ENCODE measurements around the gene DDX56.

DDX56 gene

DNA sequence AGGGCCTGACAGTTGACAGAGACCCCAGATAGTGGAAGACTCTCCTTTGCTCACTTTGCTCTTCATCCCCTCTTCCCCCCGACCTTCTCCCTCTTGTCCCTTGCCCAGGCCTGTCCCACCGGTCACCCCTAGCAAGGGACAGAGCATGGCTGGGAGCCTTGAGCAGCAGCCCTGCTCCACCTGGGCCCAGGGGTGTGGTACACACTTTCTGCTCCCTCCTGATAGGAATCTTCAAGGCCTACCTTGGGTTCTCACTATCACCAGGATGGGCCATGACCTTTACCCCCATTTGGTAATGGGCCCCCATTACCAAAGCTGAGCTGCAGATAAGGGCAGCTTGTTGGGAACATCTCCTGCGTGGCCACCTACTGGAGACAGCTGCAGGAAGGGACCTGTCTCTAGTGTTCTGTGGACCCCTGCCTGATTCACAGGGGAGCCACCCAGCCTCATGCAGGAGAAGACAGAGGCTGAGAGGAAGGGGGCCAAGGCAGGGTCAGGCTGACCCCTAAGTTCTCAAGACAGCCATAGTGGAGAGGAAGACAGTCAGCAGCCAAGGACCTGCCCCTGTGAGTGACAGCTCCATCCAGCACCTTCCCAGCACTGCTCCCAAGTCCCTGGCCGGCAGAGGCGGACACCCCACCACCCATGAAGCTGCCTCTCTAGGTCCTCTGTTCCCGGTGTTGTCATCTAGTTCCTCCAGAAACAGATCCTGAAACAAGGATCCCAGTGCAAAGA lies 31.7 kb downstream of the DDX56 start:
- Histone ChIP-seq H3K36me3 (ENCODE audit: insufficient read depth, low read length) (no peaks in the 10 kb centered on the region), H3K79me2 (ENCODE audit: insufficient read depth, low read length) (no peaks in the 10 kb centered on the region), H3K4me2 (ENCODE audit: low read depth, low read length, poor library complexity, severe bottlenecking) (no peak overlapping the region), H3K27me3 (ENCODE audit: insufficient read depth, low read length, poor library complexity, severe bottlenecking) (no peaks in the 10 kb centered on the region), H2AFZ (ENCODE audit: low read length) (no peak overlapping the region), H3K9me2 (replicated peaks; ENCODE audit: low read depth, low read length) (no peaks in the 10 kb centered on the region), H4K20me1 (ENCODE audit: insufficient read depth, low read length, poor library complexity, severe bottlenecking) (no peaks in the 10 kb centered on the region), H3K4me1 (ENCODE audit: insufficient read depth, low read length, poor library complexity, severe bottlenecking) (no peaks in the 10 kb centered on the region), H3F3A (ENCODE audit: low read depth) (no peaks in the 10 kb centered on the region), H3K4me3 (ENCODE audit: low read length, poor library complexity, severe bottlenecking) (no peak overlapping the region), H3K9me3 (ENCODE audit: insufficient read depth, low read depth, low read length) (no peaks in the 10 kb centered on the region), H3K9ac (ENCODE audit: low read depth, low read length, poor library complexity, severe bottlenecking) (no peak overlapping the region)
- TF ChIP-seq CTCF (conservative IDR thresholded peaks at IDR 0.05; ENCODE audit: low read length) (no peak), EZH2phosphoT487 (IDR thresholded peaks at IDR 0.05; ENCODE audit: borderline replicate concordance) (no peak)

DNA sequence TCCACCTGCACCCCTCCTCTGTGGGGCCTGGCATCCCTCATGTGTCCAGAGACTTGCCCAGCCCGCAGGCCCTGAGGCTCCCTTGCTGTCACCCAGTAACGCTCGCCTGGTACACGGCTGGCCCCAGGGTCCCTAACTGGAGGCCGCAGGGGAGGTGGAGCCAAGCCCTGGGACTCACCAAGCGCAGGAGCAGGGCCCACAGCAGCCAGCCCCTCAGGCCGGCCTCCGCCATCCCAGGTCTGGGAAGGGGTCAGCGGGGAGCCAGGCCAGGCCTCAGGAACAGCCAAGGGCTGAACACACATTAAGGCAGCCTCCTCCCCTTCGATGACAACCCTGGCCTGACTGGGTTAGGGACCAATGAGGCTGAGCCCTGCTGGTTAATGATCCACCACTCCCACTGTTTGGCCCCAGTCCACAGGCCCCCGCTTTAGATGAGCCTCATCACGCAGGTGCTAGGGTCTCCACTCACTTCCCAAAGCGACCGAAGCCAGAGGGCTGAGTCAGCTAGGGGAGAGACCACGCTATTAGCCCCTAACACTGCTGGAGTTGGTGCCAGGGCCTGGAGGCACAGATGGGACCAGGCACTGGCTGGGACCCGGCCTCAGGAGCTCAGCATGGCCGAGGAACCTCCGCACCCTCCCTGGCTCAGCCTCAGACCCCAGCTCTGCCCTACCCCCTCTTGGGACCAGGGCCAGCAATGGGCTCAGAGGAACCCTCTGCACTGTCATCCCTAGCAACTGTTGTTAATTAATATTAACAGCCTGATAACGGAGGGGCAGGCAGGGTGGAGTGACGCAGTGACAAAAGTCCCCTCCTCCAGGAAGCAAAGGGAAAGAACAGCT lies 32.5 kb downstream of the DDX56 start, which contains the start of gene NPC1L1:
Gene NPC1L1, minus strand, starts transcription at position 303 of the 842 bp plus-strand sequence. Its CDS starts 71 bp downstream, at position 232.
- Histone ChIP-seq H4K20me1 (ENCODE audit: insufficient read depth, low read length, poor library complexity, severe bottlenecking) (no peaks in the 10 kb centered on the region), H3K79me2 (ENCODE audit: insufficient read depth, low read length) (no peaks in the 10 kb centered on the region), H3K4me3 (ENCODE audit: low read length, poor library complexity, severe bottlenecking) (no peak within 1 kb of the TSS), H3K9me2 (replicated peaks; ENCODE audit: low read depth, low read length) (no peaks in the 10 kb centered on the region), H2AFZ (ENCODE audit: low read length) (no peak within 1 kb of the TSS), H3F3A (ENCODE audit: low read depth) (no peaks in the 10 kb centered on the region), H3K4me2 (ENCODE audit: low read depth, low read length, poor library complexity, severe bottlenecking) (no peak within 1 kb of the TSS), H3K27me3 (ENCODE audit: insufficient read depth, low read length, poor library complexity, severe bottlenecking) (no peaks in the 10 kb centered on the region), H3K9me3 (ENCODE audit: insufficient read depth, low read depth, low read length) (no peaks in the 10 kb centered on the region), H3K36me3 (ENCODE audit: insufficient read depth, low read length) (no peaks in the 10 kb centered on the region), H3K9ac (ENCODE audit: low read depth, low read length, poor library complexity, severe bottlenecking) (no peak within 1 kb of the TSS), H3K4me1 (ENCODE audit: insufficient read depth, low read length, poor library complexity, severe bottlenecking) (no peaks in the 10 kb centered on the region)
- no peak for TF ChIP-seq EZH2phosphoT487 (IDR thresholded peaks at IDR 0.05; ENCODE audit: borderline replicate concordance)
- no peak for TF ChIP-seq CTCF (conservative IDR thresholded peaks at IDR 0.05; ENCODE audit: low read length)

- no peak for TF ChIP-seq EZH2phosphoT487 (IDR thresholded peaks at IDR 0.05; ENCODE audit: borderline replicate concordance)
- no peak for TF ChIP-seq CTCF (conservative IDR thresholded peaks at IDR 0.05; ENCODE audit: low read length)
- Histone ChIP-seq H3K9ac (ENCODE audit: low read depth, low read length, poor library complexity, severe bottlenecking) (no peak overlapping the region), H3K4me2 (ENCODE audit: low read depth, low read length, poor library complexity, severe bottlenecking) (no peak overlapping the region), H4K20me1 (ENCODE audit: insufficient read depth, low read length, poor library complexity, severe bottlenecking) (no peaks in the 10 kb centered on the region), H3K27me3 (ENCODE audit: insufficient read depth, low read length, poor library complexity, severe bottlenecking) (no peaks in the 10 kb centered on the region), H3K9me3 (ENCODE audit: insufficient read depth, low read depth, low read length) (no peaks in the 10 kb centered on the region), H3K79me2 (ENCODE audit: insufficient read depth, low read length) (no peaks in the 10 kb centered on the region), H3F3A (ENCODE audit: low read depth) (no peaks in the 10 kb centered on the region), H3K4me1 (ENCODE audit: insufficient read depth, low read length, poor library complexity, severe bottlenecking) (no peaks in the 10 kb centered on the region), H3K4me3 (ENCODE audit: low read length, poor library complexity, severe bottlenecking) (no peak overlapping the region), H3K9me2 (replicated peaks; ENCODE audit: low read depth, low read length) (no peaks in the 10 kb centered on the region), H3K36me3 (ENCODE audit: insufficient read depth, low read length) (no peaks in the 10 kb centered on the region), H2AFZ (ENCODE audit: low read length) (no peak overlapping the region)
These were observed 33.1 kb downstream of the DDX56 start for GRCh38 chr7:44540592-44541027.
